Uterus (tissue), 2 donors: ENCODE measurements around the gene NEDD4.

Source experiments
- POLR2A ChIP-seq, 2 donors: fragments of 450-650 bp; IDR thresholded peaks; one replicate each; pipeline ENCODE4 v1.6.1; 2016; ENCODE audit warnings: antibody characterized with exemption in 2 of 2, mild to moderate bottlenecking in 1 of 2, moderate library complexity in 1 of 2
- TF ChIP-seq, protein P1 (sequence below), 4 experiments: fragments of 200-600 bp in 2 of 4; fragments of 450-650 bp in 2 of 4; sonication (generic) in 2 of 4; IDR thresholded peaks; one replicate each; pipeline ENCODE4 v1.5.1; 2016 to 2019; ENCODE audit warnings: antibody characterized with exemption in 4 of 4, mild to moderate bottlenecking in 2 of 4, moderate library complexity in 1 of 4

DNA sequence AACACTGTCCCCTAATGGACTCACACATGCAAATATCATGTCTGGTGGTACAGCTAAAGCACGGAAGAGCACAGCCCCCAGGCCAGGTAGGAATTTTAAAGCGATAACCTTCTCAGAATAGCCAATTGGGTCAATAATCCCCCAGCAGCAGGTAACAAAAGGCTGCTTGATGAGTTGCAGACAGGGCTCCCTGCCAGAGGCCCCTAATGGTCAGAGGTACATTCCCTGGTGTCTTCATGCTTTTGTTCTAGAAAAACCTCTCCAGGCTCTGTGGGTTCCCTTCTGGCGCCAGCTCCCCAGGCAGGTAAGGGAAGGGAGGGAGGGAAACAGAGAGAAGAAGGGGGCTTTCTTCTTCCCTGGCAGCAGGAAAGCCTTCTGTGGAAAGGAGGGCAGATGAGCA, 207.1 kb downstream of the NEDD4 start:
- TF ChIP-seq, protein P1, sequence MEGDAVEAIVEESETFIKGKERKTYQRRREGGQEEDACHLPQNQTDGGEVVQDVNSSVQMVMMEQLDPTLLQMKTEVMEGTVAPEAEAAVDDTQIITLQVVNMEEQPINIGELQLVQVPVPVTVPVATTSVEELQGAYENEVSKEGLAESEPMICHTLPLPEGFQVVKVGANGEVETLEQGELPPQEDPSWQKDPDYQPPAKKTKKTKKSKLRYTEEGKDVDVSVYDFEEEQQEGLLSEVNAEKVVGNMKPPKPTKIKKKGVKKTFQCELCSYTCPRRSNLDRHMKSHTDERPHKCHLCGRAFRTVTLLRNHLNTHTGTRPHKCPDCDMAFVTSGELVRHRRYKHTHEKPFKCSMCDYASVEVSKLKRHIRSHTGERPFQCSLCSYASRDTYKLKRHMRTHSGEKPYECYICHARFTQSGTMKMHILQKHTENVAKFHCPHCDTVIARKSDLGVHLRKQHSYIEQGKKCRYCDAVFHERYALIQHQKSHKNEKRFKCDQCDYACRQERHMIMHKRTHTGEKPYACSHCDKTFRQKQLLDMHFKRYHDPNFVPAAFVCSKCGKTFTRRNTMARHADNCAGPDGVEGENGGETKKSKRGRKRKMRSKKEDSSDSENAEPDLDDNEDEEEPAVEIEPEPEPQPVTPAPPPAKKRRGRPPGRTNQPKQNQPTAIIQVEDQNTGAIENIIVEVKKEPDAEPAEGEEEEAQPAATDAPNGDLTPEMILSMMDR (IDR thresholded peaks at IDR 0.05), result no peak
- TF ChIP-seq POLR2A (IDR thresholded peaks at IDR 0.05), result no peak
